Measurements from ENCODE around the gene COMP. TPM values are rescaled to one million over a fixed set of nuclear protein-coding genes. Genes with fewer than 3 reads are reported as not detected.
"Not testable (repeated sequence)": the region's sequence is repeated elsewhere in the genome, so short reads cannot be mapped to it uniquely, and the experiment has no call there.

COMP gene
- total RNA-seq, 2 donors from 2014 or later: not detected

- DNase-seq (ENCODE audit: low spot score) (no peak), ATAC-seq (peak in 1 of 2 donors; percentile 18)
- no peaks in the 10 kb centered on the region for H3K9me3 Mint-ChIP-seq
- no peak overlapping the region for H3K4me3 Mint-ChIP-seq
- no peak overlapping the region for H3K27ac Mint-ChIP-seq
- H3K36me3 Mint-ChIP-seq: no peaks in the 10 kb centered on the region
- no peaks in the 10 kb centered on the region for H3K27me3 Mint-ChIP-seq
- peaks cover 0 to 12% of the 10 kb centered on the region in 2 donors for H3K4me1 Mint-ChIP-seq (ENCODE audit: low read depth in 2 of 2)
Observed at GRCh38 chr19:18736415-18737336, 54.4 kb downstream of the COMP start.

GRCh38 chr19:18735752-18736151 is 55.4 kb downstream of the COMP start:
- no peak for DNase-seq (ENCODE audit: low spot score)
- no peaks in the 10 kb centered on the region for H3K9me3 Mint-ChIP-seq
- no peak overlapping the region for H3K27ac Mint-ChIP-seq
- ATAC-seq: peak in 1 of 2 donors; percentile 18
- H3K27me3 Mint-ChIP-seq: no peaks in the 10 kb centered on the region
- H3K4me3 Mint-ChIP-seq: no peak overlapping the region
- H3K4me1 Mint-ChIP-seq (ENCODE audit: low read depth in 2 of 2): peaks cover 6 to 18% of the 10 kb centered on the region in 2 donors
- no peaks in the 10 kb centered on the region for H3K36me3 Mint-ChIP-seq

- Mint-ChIP-seq H3K4me3 (no peak overlapping the region), H3K36me3 (no peaks in the 10 kb centered on the region), H3K27me3 (no peaks in the 10 kb centered on the region), H3K4me1 (ENCODE audit: low read depth in 2 of 2) (peaks cover 6 to 18% of the 10 kb centered on the region in 2 donors), H3K9me3 (no peaks in the 10 kb centered on the region), H3K27ac (no peak overlapping the region)
- no peak for DNase-seq (ENCODE audit: low spot score)
- no peak for ATAC-seq
Observed at GRCh38 chr19:18735324-18735723, 55.8 kb downstream of the COMP start.

GRCh38 chr19:18733762-18734332 is 57.3 kb downstream of the COMP start:
- not testable (repeated sequence) for H3K4me3 Mint-ChIP-seq

GRCh38 chr19:18733196-18733647 is 57.9 kb downstream of the COMP start:
- Mint-ChIP-seq H3K36me3 (no peaks in the 10 kb centered on the region), H3K27ac (no peak overlapping the region), H3K4me3 (no peak overlapping the region), H3K9me3 (no peaks in the 10 kb centered on the region), H3K27me3 (no peaks in the 10 kb centered on the region), H3K4me1 (ENCODE audit: low read depth in 2 of 2) (peaks cover 6 to 18% of the 10 kb centered on the region in 2 donors)
- ATAC-seq (no peak), DNase-seq (ENCODE audit: low spot score) (peak; percentile 34)

More at GRCh38 chr19:18733762-18734332, 57.3 kb downstream of the COMP start:
- H3K4me1 Mint-ChIP-seq (ENCODE audit: low read depth in 2 of 2): peaks cover 6 to 18% of the 10 kb centered on the region in 2 donors
- H3K27me3 Mint-ChIP-seq, ATAC-seq, H3K27ac Mint-ChIP-seq, H3K9me3 Mint-ChIP-seq, H3K36me3 Mint-ChIP-seq: not testable (repeated sequence)
- peak; percentile 31 for DNase-seq (ENCODE audit: low spot score)

Other genes starting within 250 kb of the COMP start
- 100 to 1,000 TPM; 199 to 208 TPM for gene FKBP8, start 247.7 kb downstream of the COMP start, total RNA-seq
- 100 to 1,000 TPM; 105 to 144 TPM for gene KXD1, start 233.4 kb downstream of the COMP start, total RNA-seq
- 1,000 to 10,000 TPM; 1,148 to 1,390 TPM for gene UBA52, start 219.4 kb downstream of the COMP start, total RNA-seq
- 100 to 1,000 TPM in 1 of 2 donors, 10 to 100 TPM in 1; 81.5 to 104 TPM for gene REX1BD, start 202.5 kb downstream of the COMP start, total RNA-seq
- not detected for gene CRLF1, start 184.5 kb downstream of the COMP start, total RNA-seq
- gene TMEM59L, start 178.4 kb downstream of the COMP start, total RNA-seq: not detected
- 10 to 100 TPM; 11.6 to 18.3 TPM for gene KLHL26, start 154.3 kb downstream of the COMP start, total RNA-seq
- 1 to 10 TPM; 7.6 to 9.3 TPM for gene CRTC1, start 107.6 kb downstream of the COMP start, total RNA-seq
- gene UPF1, start 40.7 kb upstream of the COMP start, total RNA-seq: 100 to 1,000 TPM; 104 to 150 TPM
- gene CERS1, start 104.9 kb upstream of the COMP start, total RNA-seq: not detected
- 100 to 1,000 TPM; 204 to 275 TPM for gene COPE, start 128.1 kb upstream of the COMP start, total RNA-seq
- 100 to 1,000 TPM in 1 of 2 donors, 10 to 100 TPM in 1; 72.7 to 119 TPM for gene DDX49, start 128.4 kb upstream of the COMP start, total RNA-seq
- under 1 TPM in 1 of 2 donors, not detected in 1; 0.86 TPM for gene HOMER3, start 149.9 kb upstream of the COMP start, total RNA-seq
- 100 to 1,000 TPM; 102 to 196 TPM for gene SUGP2, start 242.2 kb upstream of the COMP start, total RNA-seq
- 10 to 100 TPM; 22.3 to 43.9 TPM for gene ARMC6, start 242.3 kb upstream of the COMP start, total RNA-seq

Data from natural killer cell treated with Interleukin-12 subunit alpha and Interleukin-12 subunit beta and Interleukin-15 and Interleukin-18, amount 100 ng/mL, for 72 hours (primary cell).